ENCODE measurements around the gene ZBTB1. TPM values are rescaled to one million over a fixed set of nuclear protein-coding genes. Genes with fewer than 3 reads are reported as not detected.

Gene ZBTB1
- total RNA-seq, 1 donor from 2014 or later = 46.1 TPM

GRCh38 chr14:64468451-64468850 is 36.1 kb upstream of the ZBTB1 start:
- DNase-seq = no peak
- H3K27me3 ChIP-seq (ENCODE audit: low read depth) = no peaks in the 10 kb centered on the region
- no peaks in the 10 kb centered on the region for H3K36me3 ChIP-seq
- intact Hi-C loops (cut with DNase I) = no loop called here
- no peak overlapping the region for H3K27ac ChIP-seq
- no peak overlapping the region for H3K4me3 ChIP-seq
- no peak for TF ChIP-seq CTCF (IDR thresholded peaks at IDR 0.05)
- ATAC-seq = no peak
- no peaks in the 10 kb centered on the region for H3K9me3 ChIP-seq
- H3K4me1 ChIP-seq = peaks cover 15% of the 10 kb centered on the region

GRCh38 chr14:64474041-64474440 is 30.5 kb upstream of the ZBTB1 start:
- H3K9me3 ChIP-seq = no peaks in the 10 kb centered on the region
- H3K36me3 ChIP-seq = no peaks in the 10 kb centered on the region
- H3K4me1 ChIP-seq = no peaks in the 10 kb centered on the region
- no peak overlapping the region for H3K27ac ChIP-seq
- intact Hi-C loops (cut with DNase I) = no loop called here
- no peak overlapping the region for H3K4me3 ChIP-seq
- no peaks in the 10 kb centered on the region for H3K27me3 ChIP-seq (ENCODE audit: low read depth)
- TF ChIP-seq CTCF (IDR thresholded peaks at IDR 0.05) = no peak
- no peak for ATAC-seq
- DNase-seq = no peak

- intact Hi-C loops (cut with DNase I) = no loop called here
- H3K9me3 ChIP-seq = no peaks in the 10 kb centered on the region
- no peaks in the 10 kb centered on the region for H3K4me1 ChIP-seq
- no peak overlapping the region for H3K4me3 ChIP-seq
- ATAC-seq = no peak
- H3K36me3 ChIP-seq = no peaks in the 10 kb centered on the region
- no peak for DNase-seq
- TF ChIP-seq CTCF (IDR thresholded peaks at IDR 0.05) = no peak
- H3K27ac ChIP-seq = no peak overlapping the region
- H3K27me3 ChIP-seq (ENCODE audit: low read depth) = no peaks in the 10 kb centered on the region
Measured at GRCh38 chr14:64474698-64475097, 29.9 kb upstream of the ZBTB1 start.

GRCh38 chr14:64475585-64476273 is 28.8 kb upstream of the ZBTB1 start:
- Histone ChIP-seq H3K4me3 (no peak overlapping the region), H3K9me3 (no peaks in the 10 kb centered on the region), H3K27me3 (ENCODE audit: low read depth) (no peaks in the 10 kb centered on the region), H3K27ac (no peak overlapping the region), H3K36me3 (no peaks in the 10 kb centered on the region), H3K4me1 (no peaks in the 10 kb centered on the region)
- DNase-seq (no peak), ATAC-seq (no peak)
- intact Hi-C loops (cut with DNase I) = no loop called here
- TF ChIP-seq CTCF (IDR thresholded peaks at IDR 0.05) = no peak

- intact Hi-C loops (cut with DNase I) = no loop called here
- Histone ChIP-seq H3K27me3 (ENCODE audit: low read depth) (no peaks in the 10 kb centered on the region), H3K27ac (no peak overlapping the region), H3K4me1 (no peaks in the 10 kb centered on the region), H3K9me3 (no peaks in the 10 kb centered on the region), H3K4me3 (no peak overlapping the region), H3K36me3 (peaks cover 3% of the 10 kb centered on the region)
- ATAC-seq (no peak), DNase-seq (no peak)
- no peak for TF ChIP-seq CTCF (IDR thresholded peaks at IDR 0.05)
Measured at GRCh38 chr14:64476438-64476837, 28.1 kb upstream of the ZBTB1 start.

All from lower lobe of right lung (tissue), 2 donors.